Small intestine (tissue), 7 donors: Measurements from ENCODE around the gene SMAP1. TPM values are rescaled to one million over a fixed set of nuclear protein-coding genes. Genes with fewer than 3 reads are reported as not detected.

Experiments used
- DNase-seq, 2 donors: peaks; one replicate each; pipeline versions ENCODE4 v3.0.0 to v3.0.0-alpha.2; 2013
- FAIRE-seq: peaks from 2 replicates; lab custom pipeline; 2012; peaks lifted over from hg19 to GRCh38; lab: Jason Lieb, UNC
- H3K27ac ChIP-seq, 3 donors: one replicate each; pipeline ENCODE4 v1.5.1; 2013; ENCODE audit warnings: low read length in 2 of 3, mild to moderate bottlenecking in 2 of 3, control low read depth in 1 of 3, inconsistent platforms in 1 of 3, low read depth in 1 of 3, moderate library complexity in 1 of 3
- H3K27me3 ChIP-seq, 3 donors: one replicate each; pipeline ENCODE4 v1.6.1; 2013; ENCODE audit warnings: low read length in 3 of 3, inconsistent platforms in 1 of 3; ENCODE audit not compliant: control insufficient read depth in 3 of 3, insufficient read depth in 3 of 3
- H3K36me3 ChIP-seq, 3 donors: one replicate each; pipeline ENCODE4 v1.6.1; 2013; ENCODE audit warnings: low read length in 3 of 3, inconsistent platforms in 1 of 3, low read depth in 1 of 3, mild to moderate bottlenecking in 1 of 3, moderate library complexity in 1 of 3; ENCODE audit not compliant: control insufficient read depth in 3 of 3, insufficient read depth in 2 of 3
- H3K4me1 ChIP-seq, 3 donors: one replicate each; pipeline ENCODE4 v1.6.1; 2013; ENCODE audit warnings: low read length in 2 of 3, inconsistent platforms in 1 of 3, low read depth in 1 of 3, mild to moderate bottlenecking in 1 of 3, moderate library complexity in 1 of 3; ENCODE audit not compliant: control insufficient read depth in 3 of 3, insufficient read depth in 2 of 3
- H3K4me3 ChIP-seq, 3 donors: one replicate each; pipeline ENCODE4 v1.5.1; 2013; ENCODE audit warnings: low read length in 3 of 3, control low read depth in 1 of 3, inconsistent platforms in 1 of 3, low read depth in 1 of 3, mild to moderate bottlenecking in 1 of 3, moderate library complexity in 1 of 3
- H3K9me3 ChIP-seq, 2 donors: one replicate each; pipeline ENCODE4 v1.6.1; 2013; ENCODE audit warnings: low read depth in 1 of 2, low read length in 1 of 2; ENCODE audit not compliant: control insufficient read depth in 2 of 2, insufficient read depth in 1 of 2
- WGBS, 3 donors: extraction: QIAGEN DNeasy Blood & Tissue Kit; methylation state at CpG; one replicate each; pipeline ENCODE4 v1.1.7; 2013; 5-methylcytosine and 5-hydroxymethylcytosine counted together
- polyA plus RNA-seq, 4 donors: library from polyadenylated mRNA; stranded (reverse) in 3 of 4; unstranded in 1 of 4; fragments of 200-250 nt in 3 of 4; fragments of 120-200 nt in 1 of 4; gene quantifications; one replicate each; pipeline versions ENCODE4 v1.2.1 to v1.2.3, GENCODE V29; 2013
- donor health status: healthy with polysubstance abuse.
- donor health status: control.
- donor health status: control.
- donor health status: Bipolar disorder and iron deficiency.
- donor health status: healthy.

Gene SMAP1
- polyA plus RNA-seq, 4 donors, result 25.2 to 42.1 (median 37.3) TPM

DNA sequence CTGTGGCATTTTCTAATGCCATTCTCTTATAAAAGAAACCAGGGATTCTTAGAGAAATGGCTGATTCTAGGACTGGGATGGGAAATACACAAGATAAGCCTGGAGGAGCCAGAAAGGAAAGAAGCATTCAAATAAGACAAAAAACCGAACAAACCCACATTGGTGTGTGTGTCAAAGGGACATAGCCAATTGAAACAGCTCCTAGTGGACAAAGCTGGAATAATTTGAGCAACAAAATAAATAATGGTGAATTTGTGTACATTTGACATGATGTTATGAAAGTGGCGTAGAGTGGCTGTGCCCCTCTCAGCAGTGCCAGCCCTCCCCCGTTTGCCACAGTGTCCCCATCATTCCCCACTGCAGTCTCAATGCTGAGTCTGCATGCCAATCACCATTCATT lies 233.6 kb downstream of the SMAP1 start:
- WGBS, 3 donors, result 69 to 81% (median 77%) methylated on average over 3 of the region's 3 CpGs
- H3K27me3 ChIP-seq, result no peaks in the 10 kb centered on the region
- no peaks in the 10 kb centered on the region for H3K36me3 ChIP-seq
- H3K27ac ChIP-seq, result no peak overlapping the region
- H3K4me3 ChIP-seq, result no peak overlapping the region
- DNase-seq, result no peak
- no peak for FAIRE-seq
- no peaks in the 10 kb centered on the region for H3K4me1 ChIP-seq
- no peaks in the 10 kb centered on the region for H3K9me3 ChIP-seq

DNA sequence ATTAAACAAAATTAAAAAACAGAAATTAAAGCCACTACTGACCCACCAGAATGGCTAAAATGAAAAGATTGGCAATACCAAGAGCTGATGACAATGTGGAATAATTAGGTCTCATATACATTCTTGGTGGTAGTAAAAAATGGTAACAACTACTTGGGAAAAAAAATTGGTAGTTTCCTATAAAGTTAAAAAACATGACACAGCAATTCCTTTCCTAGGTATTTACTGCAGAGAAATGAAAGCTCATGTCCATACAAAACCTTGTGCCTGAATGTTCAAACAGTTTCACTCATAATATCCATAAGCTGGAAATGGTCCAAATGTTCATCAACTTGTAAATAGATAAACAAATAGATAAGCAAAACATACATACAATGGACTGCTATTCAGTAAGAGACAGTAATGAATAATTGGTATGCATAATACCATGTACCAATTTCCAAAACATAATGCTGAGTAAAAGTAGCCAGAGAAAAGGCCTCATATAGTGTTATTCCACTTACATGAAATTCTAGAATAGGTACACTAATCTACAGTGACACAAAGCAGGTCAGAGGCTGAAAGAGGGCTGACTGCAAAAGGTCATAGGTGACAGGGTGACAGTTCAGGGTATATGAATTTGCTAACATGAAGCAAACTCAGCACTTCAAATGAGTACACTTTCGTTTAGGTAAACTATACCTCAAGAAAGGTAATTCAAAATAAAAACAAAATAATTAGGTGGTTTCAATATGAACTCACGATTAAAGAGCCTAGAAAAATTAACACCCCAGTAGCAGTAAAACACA lies 236.2 kb downstream of the SMAP1 start:
- 58 to 73% (median 68%) methylated on average over 2 of the region's 2 CpGs for WGBS, 3 donors
- no peak for DNase-seq
- H3K9me3 ChIP-seq, result no peaks in the 10 kb centered on the region
- no peaks in the 10 kb centered on the region for H3K27me3 ChIP-seq
- H3K4me3 ChIP-seq, result no peak overlapping the region
- H3K36me3 ChIP-seq, result no peaks in the 10 kb centered on the region
- no peak for FAIRE-seq
- H3K27ac ChIP-seq, result no peak overlapping the region
- no peaks in the 10 kb centered on the region for H3K4me1 ChIP-seq

- no peaks in the 10 kb centered on the region for H3K36me3 ChIP-seq
- DNase-seq, result no peak
- no peaks in the 10 kb centered on the region for H3K27me3 ChIP-seq
- FAIRE-seq, result no peak
- WGBS, 3 donors, result 60 to 84% (median 70%) methylated on average over 1 of the region's 1 CpG
- H3K4me3 ChIP-seq, result no peak overlapping the region
- H3K4me1 ChIP-seq, result no peaks in the 10 kb centered on the region
- no peak overlapping the region for H3K27ac ChIP-seq
- no peaks in the 10 kb centered on the region for H3K9me3 ChIP-seq
Observed at GRCh38 chr6:70905742-70906141, 238.1 kb downstream of the SMAP1 start.

Other genes starting within 250 kb of the SMAP1 start
- gene SDHAF4, start 101.0 kb upstream of the SMAP1 start, polyA plus RNA-seq, result 10 to 100 TPM in 1 of 4 donors, 1 to 10 TPM in 3; 6.2 to 16.4 (median 7.9) TPM